ENCODE data around the gene SH3RF3.

SH3RF3 gene

DNA sequence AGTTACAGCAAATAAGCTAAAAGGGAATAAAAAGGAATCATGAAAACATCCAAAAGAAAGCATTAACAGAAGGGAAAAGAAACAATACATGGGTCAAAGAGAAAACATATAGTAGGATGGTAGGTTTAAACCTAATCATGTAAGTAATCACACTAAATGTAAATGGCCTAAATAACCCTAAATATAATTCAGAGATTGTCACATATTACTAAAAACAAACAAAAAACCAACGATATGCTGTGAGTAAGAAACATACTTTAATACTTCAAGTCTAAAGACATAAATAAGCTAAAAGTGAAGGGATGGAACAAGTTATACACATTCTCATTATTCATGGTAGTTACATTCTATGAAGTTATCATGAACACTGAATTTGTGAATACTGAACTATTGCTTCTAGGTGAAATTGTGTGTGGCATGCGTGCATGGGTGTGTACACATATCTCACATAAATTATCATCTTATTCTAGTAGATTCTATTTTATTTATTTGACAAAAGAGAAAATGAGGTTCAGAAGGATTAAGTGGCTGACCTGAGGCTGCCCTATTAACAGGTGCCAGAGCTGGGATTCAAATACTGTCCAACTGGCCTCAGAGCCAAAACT is 313.8 kb downstream of the SH3RF3 start:
- DNase-seq, result no peak

DNA sequence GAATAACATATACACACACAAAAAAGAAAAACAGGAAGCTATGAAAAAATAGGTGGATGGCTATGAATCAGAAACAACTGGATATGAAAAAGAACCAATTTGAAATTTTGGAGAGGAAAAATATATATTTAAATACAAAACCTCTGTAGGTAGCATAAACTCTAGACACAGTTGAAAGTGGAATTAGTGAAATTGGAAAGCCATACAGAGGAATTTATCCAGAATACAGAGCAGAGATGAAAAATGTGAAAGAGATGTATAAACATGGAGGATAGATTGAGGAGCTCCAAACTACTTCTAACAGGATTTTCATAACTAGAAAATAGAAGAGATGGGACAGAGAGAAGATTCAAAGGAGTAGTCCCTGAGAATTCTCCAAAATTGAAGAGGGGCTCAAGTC is 315.9 kb downstream of the SH3RF3 start:
- no peak for DNase-seq

DNA sequence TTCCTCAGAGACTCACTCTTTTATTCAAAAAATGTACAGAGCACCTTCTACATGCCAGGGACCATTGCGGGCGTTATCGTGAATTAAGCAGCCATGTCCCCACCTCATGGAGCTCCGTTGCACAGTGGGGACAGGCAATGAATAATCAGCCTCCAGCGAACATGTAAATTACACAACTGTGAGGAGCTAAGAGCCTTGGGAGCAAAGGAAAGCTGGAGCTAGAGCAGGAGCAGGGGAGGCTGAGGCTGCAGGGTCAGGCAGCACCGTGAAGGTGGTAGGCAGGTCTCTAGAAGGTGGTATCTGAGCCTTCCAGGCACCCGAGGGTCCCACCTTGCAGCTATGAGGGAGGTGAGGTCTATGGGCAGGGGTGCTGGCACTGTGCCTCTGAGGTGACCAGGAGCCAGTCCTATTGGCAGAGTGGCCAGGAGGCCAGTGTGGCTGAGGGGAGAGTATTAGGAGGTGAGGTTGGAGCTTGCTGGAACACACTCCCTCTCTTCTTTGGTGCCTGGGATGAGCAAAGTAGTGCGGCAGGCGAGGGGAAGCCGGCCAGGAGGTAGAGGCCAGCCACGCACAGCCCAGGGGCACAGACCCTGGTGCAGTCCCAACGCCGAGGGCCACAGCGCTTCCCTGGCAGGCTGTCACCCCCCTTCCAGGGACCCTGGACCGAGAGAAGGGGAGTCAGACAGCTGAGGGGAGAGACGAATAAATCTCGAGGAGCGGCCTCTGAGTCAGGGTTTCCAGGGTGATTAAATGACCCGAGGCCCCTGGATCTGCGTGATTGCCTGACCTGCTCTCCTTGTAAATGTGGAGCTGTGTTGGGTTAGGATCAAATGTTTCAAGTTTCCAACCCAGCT is 317.5 kb downstream of the SH3RF3 start:
- no peak for DNase-seq

DNA sequence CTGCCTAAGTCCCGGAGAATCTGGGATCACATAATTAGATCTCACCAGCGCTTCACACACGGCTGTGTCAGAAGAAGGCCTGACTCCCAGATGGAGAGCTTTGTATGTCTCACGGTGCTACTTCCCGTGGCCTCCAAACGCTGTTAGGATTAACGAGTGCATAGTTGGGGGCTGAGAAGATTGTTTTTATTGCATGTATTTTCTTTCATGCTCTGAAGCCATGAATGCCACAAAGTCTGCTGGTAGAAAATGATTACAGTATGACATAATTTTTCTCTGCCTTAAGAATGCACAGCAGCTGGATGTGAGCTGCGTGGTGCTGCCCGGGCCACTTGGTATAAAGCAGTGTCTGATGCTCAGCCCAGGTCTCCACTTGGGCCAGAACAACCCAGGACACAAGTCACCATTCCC is 318.3 kb downstream of the SH3RF3 start:
- no peak for DNase-seq

DNA sequence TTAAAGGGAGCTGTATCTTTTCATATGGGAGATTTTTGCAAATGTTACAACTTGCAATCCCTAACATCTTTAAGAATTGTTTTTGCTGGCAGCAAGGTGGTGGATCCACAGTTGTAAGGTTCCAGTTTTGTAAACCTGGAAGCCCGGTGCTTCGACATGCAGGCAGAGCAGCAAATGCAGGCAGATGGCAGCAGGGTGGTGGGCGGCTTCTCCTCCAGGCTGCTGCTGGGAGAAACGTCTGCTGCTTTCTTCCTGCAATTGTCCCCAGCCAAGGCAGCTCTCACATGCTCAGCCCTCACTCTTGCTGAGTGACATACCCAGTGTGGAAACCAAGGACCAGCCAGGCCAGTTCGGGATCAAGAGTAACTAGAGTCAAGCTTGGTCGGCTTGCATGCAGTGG is 318.8 kb downstream of the SH3RF3 start:
- no peak for DNase-seq

DNA sequence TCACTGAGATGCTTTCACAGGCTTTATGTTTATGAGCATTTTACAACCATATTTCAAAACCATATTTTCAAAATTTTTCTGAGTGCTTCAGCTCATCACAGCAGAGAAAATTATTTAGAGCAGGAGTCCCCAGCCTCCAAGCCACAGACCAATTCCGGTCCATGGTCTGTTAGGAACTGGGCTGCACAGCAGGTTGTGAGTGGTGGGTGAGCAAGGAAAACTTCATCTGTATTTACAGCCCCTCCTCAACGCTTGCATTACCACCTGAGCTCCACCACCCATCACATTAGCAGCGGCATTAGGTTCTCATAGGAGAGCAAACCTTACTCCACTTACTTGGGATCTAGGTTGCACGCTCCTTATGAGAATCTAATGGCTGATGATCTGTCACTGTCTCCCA is 319.2 kb downstream of the SH3RF3 start:
- no peak for DNase-seq

DNA sequence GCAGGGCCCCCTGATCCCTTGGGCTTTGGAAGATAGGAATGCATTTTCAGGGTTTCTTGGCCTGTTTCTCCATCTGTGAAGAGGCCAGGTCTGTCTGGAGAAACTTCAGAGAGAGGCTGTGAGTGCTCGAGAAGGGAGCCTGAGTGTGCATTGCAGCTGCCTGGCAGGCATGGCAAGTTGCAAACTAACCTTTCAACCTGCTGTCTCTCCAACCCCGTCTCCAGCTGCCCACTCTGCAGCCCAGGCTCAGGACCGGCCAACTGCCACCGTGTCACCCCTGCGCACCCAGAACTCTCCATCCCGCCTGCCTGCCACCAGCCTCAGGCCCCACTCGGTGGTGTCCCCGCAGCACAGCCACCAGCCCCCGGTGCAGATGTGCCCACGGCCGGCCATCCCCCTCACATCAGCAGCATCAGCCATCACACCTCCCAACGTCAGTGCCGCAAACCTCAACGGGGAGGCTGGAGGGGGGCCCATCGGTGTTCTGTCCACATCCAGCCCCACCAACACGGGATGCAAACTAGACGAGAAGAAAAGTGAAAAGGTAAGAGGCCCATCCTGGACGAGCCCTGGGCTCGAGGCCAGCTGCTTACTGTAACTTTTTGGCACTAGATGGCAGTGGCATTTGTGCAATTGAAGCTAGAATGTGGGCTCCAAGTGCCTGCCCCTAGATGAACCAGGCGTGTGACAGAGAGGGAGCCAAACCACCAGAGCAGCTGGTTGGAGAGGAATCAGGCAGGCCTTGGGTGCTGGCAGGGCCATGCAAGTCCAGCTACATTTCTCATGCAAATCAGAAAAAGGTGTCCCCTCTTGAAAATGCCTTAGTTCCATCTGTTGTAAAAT is 320.2 kb downstream of the SH3RF3 start:
- no peak for DNase-seq

DNA sequence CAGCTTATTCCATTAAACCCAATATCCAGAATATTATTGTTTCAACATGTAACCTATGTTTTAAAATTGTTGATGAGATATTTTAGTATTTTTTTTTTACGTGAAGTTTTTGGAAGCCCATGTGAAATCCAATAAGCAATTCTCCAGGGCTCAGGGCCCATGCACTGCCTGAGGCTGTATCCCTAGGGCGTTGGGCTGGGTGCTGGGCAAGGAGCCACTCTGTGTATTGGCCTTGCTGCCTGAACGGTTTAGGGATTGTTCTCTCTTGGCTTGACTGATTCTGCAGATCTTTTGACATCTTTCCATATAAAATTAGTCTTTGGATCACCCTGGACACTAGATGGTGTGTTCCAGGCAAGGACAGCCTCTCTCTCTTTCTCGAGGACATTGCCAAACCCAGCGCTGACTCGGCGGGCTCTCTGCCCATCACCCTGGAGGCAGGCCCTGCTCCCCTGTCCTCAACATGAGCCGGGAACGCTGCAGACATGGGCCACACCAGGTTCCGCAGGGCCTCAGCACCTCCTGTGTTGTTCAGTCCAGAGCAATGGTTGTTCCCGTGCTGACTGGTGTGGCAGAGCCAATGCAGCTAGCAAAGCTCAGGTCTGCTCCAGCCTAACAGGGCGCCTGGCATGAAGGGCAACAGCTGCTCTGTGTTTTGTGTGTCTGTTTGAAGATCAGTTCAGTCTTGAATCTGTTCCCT is 321.7 kb downstream of the SH3RF3 start:
- DNase-seq, result no peak

DNA sequence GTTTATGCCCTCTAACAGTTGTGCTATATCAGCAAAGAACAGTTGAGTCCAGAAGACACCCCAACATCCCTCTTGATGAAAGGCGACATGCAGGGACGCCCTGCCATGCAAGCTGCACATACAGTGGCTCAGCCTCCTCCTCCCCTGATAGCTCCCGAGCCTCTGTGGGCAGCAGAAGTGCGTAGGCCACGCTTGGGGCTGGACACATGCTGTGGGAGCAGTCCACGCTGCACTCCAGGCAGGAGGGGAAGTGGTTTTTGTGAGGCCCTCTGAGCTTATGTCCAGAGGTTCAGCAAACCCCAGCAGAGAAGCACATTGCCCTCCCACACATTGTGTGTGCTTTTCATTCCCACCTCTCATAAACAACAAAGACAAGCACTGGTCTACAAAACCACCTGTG is 322.7 kb downstream of the SH3RF3 start:
- DNase-seq, result no peak

DNA sequence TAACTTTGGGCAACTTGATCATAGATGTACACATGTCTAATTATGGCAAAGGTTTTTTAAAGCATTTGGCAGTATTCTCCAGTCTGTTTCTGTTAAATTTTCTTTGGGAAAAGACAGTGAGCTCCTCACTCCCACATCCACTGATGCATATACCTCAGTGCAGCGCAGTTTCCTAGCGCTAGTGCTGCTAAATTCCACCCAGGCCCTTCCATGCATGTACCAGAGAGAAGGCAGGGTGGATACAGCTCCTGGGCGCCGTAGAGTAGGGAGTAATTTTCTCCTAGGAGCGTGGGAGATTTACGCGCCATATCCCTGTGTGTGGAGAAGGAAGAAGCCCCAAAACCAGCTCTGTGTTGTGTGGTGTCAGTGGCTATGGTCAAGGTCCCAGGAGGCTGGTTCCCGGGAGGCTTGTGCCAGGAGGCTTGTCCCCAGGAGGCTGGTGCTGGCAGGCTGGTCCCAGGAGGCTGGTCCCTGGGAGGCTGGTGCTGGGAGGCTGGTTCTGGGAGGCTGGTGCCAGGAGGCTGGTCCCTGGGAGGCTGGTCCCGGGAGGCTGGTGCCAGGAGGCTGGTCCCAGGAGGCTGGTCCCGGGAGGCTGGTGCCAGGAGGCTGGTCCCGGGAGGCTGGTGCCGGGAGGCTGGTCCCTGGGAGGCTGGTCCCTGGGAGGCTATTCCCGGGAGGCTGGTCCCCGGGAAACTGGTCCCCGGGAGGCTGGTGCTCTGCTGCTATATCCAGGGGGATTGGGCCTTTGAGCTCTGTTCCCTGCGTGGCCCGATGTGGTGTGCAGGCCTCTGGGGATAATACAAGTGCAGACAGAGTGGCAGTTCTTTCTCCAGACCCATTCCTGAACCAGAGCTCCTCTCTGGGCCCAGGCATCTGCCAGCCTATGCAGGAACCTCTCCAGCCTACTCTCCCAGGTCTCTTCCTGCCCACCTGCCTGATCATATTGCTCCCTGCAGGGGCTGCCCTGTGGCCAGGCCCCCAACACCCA is 323.6 kb downstream of the SH3RF3 start:
- no peak for DNase-seq

DNA sequence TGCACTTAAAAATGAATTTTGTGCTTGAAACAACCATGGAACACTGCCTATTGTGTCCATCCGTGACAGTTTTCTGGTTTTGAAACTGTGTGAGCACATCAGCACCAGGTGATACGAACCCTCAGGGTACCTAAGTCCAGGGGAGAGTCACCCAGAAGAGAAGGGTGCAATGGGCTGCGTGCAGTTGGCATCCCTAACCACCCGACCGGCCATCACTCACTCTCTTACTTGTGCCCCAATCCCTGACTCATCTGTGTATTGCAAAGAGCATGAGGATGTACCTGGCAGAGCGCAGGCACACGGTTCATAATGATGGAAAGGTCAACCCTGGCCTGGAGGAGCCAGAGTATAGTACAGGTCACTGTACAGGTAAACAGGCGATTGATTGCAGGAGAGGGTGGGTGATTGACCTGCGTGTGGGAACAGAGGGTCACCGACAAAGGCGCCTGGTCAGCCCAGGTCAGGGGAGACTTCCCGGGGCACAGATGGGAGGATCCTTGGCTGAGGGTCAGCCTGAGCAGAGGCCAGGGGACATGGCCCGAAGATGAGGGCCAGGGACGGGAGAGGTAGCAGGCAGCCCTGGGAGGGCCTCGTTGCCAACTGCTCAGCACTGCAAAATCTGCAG is 324.5 kb downstream of the SH3RF3 start:
- DNase-seq, result no peak

DNA sequence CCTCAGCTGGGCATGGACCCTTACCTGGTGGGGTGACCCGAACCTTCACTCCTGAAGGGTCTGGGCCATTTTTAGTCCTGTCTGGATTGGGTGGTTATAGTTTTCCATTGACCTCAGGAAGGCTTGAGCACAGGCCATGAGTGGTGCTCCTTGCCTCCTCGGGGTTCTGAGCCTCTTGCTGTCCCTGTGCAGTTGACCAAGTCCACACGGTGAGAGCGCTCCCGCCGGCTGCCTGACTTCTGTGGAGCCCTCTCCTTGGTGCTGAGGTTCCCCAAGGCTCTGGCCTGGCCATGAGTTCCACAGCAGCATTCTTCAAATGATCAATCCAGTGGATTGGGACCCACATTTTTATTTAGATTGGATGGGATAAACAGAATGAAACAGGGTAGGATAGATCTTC is 325.3 kb downstream of the SH3RF3 start:
- DNase-seq, result no peak

DNA sequence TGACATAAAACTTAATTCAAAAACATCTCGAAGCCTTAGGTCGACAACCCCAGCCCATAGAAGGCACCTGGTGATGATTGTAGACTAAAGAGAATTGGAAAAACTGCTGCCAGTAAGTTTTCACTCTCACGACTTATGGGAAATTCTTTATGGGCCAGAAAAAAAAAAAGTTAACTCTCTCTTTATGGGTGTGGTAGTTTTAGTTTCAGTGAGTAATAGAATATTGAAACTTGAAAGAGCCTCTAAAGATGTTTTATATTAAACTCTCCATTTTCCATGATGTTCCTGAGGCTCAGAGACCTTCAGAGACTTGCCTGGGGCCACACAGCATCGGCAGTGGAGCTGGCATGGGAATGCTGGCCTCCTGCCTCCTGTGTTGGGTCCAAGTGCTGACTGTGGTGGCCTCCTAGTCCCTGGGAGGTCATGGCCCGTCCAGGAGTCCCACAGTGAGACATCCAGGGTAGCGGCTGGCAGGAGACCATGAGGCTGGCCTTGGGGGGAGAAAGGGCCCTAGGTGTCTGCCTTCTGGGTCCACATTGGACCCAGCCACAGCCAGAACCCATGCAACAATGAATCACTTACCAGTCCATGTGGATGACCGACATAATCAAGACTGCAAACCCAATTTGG is 325.9 kb downstream of the SH3RF3 start:
- DNase-seq, result no peak

DNA sequence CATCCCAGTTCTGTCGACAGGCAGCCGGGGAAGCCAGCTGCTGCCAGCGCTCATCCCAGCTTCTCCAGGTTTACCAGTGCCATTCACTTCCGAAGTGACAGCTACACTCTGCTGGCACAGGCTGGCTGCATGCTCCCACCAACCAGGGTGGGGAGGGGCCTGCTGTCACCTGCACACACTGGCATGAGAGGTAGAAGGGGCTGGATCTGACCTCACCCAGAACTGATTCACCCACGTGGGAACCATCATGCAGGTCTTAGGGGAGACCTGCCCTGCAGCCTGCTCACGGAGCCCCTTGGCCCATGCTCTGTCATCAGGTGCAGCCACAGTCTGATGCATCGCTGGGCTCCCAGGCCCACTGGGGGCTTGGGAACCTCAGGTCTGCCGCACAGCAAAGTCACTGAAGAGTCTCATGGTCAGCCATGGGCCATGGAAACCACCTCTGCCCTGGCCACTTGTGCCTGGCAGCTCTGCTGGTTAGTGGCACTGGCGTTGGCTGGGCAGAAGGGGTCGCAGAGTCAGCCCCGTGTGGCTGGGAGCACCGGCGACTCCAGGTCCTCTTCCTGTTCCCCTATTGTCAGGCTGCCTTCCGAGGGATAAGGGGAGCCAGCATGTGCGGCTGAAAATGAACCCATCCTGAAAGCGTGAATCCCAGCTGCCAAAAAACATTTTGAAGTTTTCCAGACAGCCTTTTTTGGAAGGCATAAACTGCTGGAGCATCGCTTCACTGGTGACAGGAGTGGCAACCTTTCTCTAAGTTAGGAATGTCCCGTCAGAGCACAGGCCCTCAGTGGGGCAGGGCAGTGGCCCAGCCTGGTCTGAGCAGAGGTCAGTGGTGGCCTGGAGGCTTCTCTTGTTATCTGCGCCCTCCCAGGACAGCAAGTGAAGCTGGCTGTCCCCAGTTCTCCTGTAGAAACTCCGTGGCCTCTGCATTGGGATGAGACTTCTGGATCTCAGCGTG is 327.0 kb downstream of the SH3RF3 start:
- no peak for DNase-seq

DNA sequence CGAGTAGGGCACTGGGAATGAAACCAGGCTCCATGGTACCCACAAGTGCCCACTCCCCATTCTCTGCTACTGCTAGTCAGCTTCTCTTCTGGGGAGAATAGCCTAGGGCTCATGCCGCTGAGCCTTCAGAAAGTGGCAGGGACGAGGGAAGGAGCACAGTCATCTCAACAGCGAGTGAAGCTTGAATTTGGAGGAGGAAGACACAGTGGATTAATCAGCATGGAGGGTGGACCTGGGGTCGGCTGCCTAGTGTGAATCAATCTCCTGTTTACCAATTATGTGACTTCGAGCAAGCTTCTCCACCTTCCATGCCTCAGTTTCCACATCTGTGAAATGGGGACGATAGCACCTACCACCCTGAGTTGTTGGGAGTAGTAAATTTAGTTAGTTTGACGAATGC is 327.8 kb downstream of the SH3RF3 start:
- no peak for DNase-seq

DNA sequence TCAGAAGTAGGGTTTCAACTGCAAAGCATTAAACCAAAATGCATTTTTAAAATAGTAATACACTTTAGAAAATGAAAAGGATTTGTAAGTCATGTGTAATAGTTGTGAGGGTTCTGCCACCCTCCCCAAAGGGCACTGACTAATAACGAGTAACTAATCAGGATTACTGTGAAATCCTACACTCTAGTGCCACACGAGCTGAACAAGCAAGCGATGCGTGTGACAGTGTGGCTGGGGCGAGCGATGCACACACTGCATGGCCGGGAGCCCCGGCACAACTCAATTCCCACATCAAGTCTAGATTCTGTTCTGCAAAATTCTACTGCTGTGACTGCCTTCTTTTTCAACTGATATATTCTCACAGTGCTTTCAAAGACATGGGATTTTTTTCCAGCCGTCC is 328.4 kb downstream of the SH3RF3 start:
- DNase-seq, result no peak

DNA sequence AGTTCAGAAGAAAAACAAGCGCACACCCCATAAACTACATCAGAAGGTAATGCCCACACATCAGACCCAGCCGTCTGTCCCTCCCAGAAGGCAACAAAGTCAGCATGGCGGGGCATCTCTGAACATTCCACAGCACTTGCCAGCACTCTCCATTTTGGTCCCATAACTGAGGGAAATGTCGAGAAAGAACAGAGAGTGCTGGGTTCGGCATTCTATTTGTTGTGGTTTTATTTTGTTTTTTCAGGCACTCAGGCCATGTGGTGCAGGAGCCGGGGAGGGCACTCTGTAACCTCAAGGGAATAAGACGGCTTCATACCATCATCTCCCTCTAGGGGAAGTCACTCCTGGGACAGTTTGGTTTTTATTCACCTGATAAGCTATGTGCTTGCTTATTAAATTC is 328.8 kb downstream of the SH3RF3 start:
- DNase-seq, result no peak

DNA sequence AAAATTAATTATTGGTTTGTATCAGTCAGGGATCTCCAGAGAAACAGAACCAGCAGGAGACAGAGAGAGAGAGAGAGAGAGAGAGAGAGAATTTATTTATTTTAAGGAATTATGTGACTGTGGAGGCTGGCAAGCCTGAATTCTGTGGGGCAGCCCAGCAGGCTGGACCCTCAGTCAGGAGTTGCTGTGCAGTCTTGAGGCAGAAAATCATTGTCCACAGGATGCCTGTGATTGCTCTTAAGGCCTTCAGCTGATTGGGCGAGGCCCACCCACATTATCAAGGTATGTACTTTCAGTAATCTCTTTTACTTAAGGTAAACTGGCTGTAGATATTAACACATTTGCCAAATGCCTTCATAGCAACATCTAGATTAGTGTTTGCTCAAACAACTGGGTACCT is 329.5 kb downstream of the SH3RF3 start:
- no peak for DNase-seq

DNA sequence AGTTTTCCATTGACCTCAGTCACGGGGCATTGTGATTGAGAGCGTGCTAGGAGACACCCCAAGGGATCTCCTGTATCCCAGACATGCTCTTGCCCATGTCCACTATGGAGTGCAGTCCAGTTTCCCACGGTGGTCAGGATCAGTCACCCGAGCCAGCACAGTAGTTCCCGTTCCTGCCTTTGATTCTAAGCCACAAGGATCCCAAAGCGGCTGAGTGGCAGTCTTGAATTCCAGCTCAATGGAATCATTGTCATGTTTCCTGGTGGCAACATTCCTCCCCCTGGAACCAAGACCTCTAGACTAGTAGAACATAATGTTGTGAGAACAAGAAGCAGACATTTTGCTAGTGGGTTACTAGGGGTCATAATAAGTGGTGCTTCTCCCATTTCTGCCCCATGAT is 330.5 kb downstream of the SH3RF3 start:
- DNase-seq, result no peak

Data from stimulated activated naive CD4-positive, alpha-beta T cell treated with Interleukin-2 at 50 U/mL for 16 hours (primary cell).